ENCODE measurements around the gene ATF5.
"Not testable (repeated sequence)": the region's sequence is repeated elsewhere in the genome, so short reads cannot be mapped to it uniquely, and the experiment has no call there.

ATF5 gene

GRCh38 chr19:49968279-49968922 is 39.4 kb downstream of the ATF5 start:
- no peak overlapping the region for H3K4me3 ChIP-seq (ENCODE audit: low read depth, low read length)
- DNase-seq (ENCODE audit: low read depth, low spot score): no peak
- CTCF ChIA-PET: interaction anchor here (1.0 kb wide), 1 partner anchor 15 kb away, joined by 6 read pairs; no protein-coding TSS in a partner anchor
- POLR2A ChIA-PET: no interaction called here
- TF ChIP-seq CTCF (IDR thresholded peaks at IDR 0.05; ENCODE audit: insufficient read depth, low read length, missing control alignments): no peak

GRCh38 chr19:49969355-49969754 is 40.4 kb downstream of the ATF5 start:
- DNase-seq (ENCODE audit: low read depth, low spot score); H3K4me3 ChIP-seq (ENCODE audit: low read depth, low read length); POLR2A ChIA-PET: not testable (repeated sequence)
- CTCF ChIA-PET: interaction anchor here (1.0 kb wide), 1 partner anchor 15 kb away, joined by 6 read pairs; no protein-coding TSS in a partner anchor

- CTCF ChIA-PET: no interaction called here
- TF ChIP-seq CTCF (IDR thresholded peaks at IDR 0.05; ENCODE audit: insufficient read depth, low read length, missing control alignments): no peak
- POLR2A ChIA-PET: no interaction called here
These were observed 43.0 kb downstream of the ATF5 start for GRCh38 chr19:49971991-49972411.

GRCh38 chr19:49972841-49973240 is 43.8 kb downstream of the ATF5 start:
- no peak for TF ChIP-seq CTCF (IDR thresholded peaks at IDR 0.05; ENCODE audit: insufficient read depth, low read length, missing control alignments)
- H3K4me3 ChIP-seq (ENCODE audit: low read depth, low read length): no peak overlapping the region
- ChIA-PET CTCF (no interaction called here), POLR2A (no interaction called here)
- DNase-seq (ENCODE audit: low read depth, low spot score): no peak

More at GRCh38 chr19:49971991-49972411, 43.0 kb downstream of the ATF5 start:
- no peak for DNase-seq (ENCODE audit: low read depth, low spot score)
- no peak overlapping the region for H3K4me3 ChIP-seq (ENCODE audit: low read depth, low read length)

- no peak overlapping the region for H3K4me3 ChIP-seq (ENCODE audit: low read depth, low read length)
- no peak for DNase-seq (ENCODE audit: low read depth, low spot score)
- TF ChIP-seq CTCF (IDR thresholded peaks at IDR 0.05; ENCODE audit: insufficient read depth, low read length, missing control alignments): no peak
- ChIA-PET POLR2A (no interaction called here), CTCF (interaction anchor here (1.7 kb wide), 1 partner anchor 36 kb away, joined by 5 read pairs; no protein-coding TSS in a partner anchor)
These were observed 45.0 kb downstream of the ATF5 start for GRCh38 chr19:49973987-49974386.

- CTCF ChIA-PET: interaction anchor here (1.7 kb wide), 1 partner anchor 37 kb away, joined by 5 read pairs; no protein-coding TSS in a partner anchor
These were observed 46.0 kb downstream of the ATF5 start for GRCh38 chr19:49975051-49975450.

More at GRCh38 chr19:49975051-49975450, 46.0 kb downstream of the ATF5 start:
- H3K4me3 ChIP-seq (ENCODE audit: low read depth, low read length): no peak overlapping the region
- DNase-seq (ENCODE audit: low read depth, low spot score): no peak
- TF ChIP-seq CTCF (IDR thresholded peaks at IDR 0.05; ENCODE audit: insufficient read depth, low read length, missing control alignments): no peak
- POLR2A ChIA-PET: no interaction called here

All from AG04449 (cell line).